GM12878 (cell line): ENCODE results near the gene DDX27. TPM values are rescaled to one million over a fixed set of nuclear protein-coding genes. Genes with fewer than 3 reads are reported as not detected.

Source experiments
- ATAC-seq: fragments of 200-7000 bp; cut with Tn5 transposase; 3 replicates; pipeline ENCODE4 v1.9.1; 2020; ENCODE audit warnings: mild to moderate bottlenecking, moderate library complexity
- BruUV-seq: library from RNA; stranded (reverse); fragments of 400-500 nt; replicated peaks from 2 replicates; lab custom pipeline; 2021; lab: Mats Ljungman, UMichigan
- CTCF ChIA-PET: fragments of 300-600 bp; sonication (Branson Sonifier 250); formaldehyde crosslinking; extraction: SDS; loops from one replicate; lab custom pipeline; 2021; ENCODE audit warnings: inconsistent platforms; lab: Yijun Ruan, JAX
- POLR2A ChIA-PET: fragments of 350-600 bp; formaldehyde crosslinking; extraction: SDS; loops from one replicate; lab custom pipeline; 2021; ENCODE audit warnings: inconsistent platforms; lab: Charles Lee
- RAD21 ChIA-PET: fragments of 300-600 bp; sonication (Branson Sonifier 250); formaldehyde crosslinking; loops from one replicate; lab custom pipeline; 2023; ENCODE audit warnings: antibody characterized with exemption; ENCODE audit not compliant: unreplicated experiment; lab: Charles Lee
- SMC1A ChIA-PET: fragments of 300-600 bp; sonication (Branson Sonifier 250); formaldehyde crosslinking; loops from one replicate; lab custom pipeline; 2023; ENCODE audit not compliant: unreplicated experiment, uncharacterized antibody; lab: Charles Lee
- DNase-seq: peaks from one replicate; pipeline ENCODE4 v3.0.0-alpha.2; 2011; ENCODE audit warnings: low read depth, low spot score
- FAIRE-seq: peaks from 3 replicates; lab custom pipeline; 2011; peaks lifted over from hg19 to GRCh38; lab: Jason Lieb, UNC
- H2AFZ ChIP-seq: 2 replicates; pipeline ENCODE4 v1.6.0; 2011; ENCODE audit warnings: low read depth, low read length, control low read depth; ENCODE audit not compliant: control insufficient read depth
- H3K27ac ChIP-seq: 2 replicates; pipeline ENCODE4 v1.5.1; 2011; ENCODE audit warnings: control low read depth; ENCODE audit not compliant: control insufficient read depth, insufficient read depth
- H3K27me3 ChIP-seq, 2 experiments: replicated peaks in 1 of 2; 2 replicates each; pipeline versions ENCODE4 v1.6.0 to v1.6.1; 2011; ENCODE audit warnings: low read length in 1 of 2; ENCODE audit not compliant: control insufficient read depth in 2 of 2, insufficient read depth in 2 of 2
- H3K36me3 ChIP-seq, 2 experiments: 2 replicates each; pipeline ENCODE4 v1.5.1; 2011; ENCODE audit warnings: low read length in 1 of 2; ENCODE audit not compliant: control insufficient read depth in 2 of 2, insufficient read depth in 2 of 2
- H3K4me1 ChIP-seq: 2 replicates; pipeline ENCODE4 v1.6.1; 2011; ENCODE audit warnings: mild to moderate bottlenecking, low read length, moderate library complexity, mixed read lengths; ENCODE audit not compliant: control insufficient read depth, insufficient read depth
- H3K4me2 ChIP-seq: 2 replicates; pipeline ENCODE4 v1.6.0; 2011; ENCODE audit warnings: control low read depth; ENCODE audit not compliant: control insufficient read depth, insufficient read depth
- H3K4me3 ChIP-seq: fragments of 200-600 bp; sonication (generic); 2 replicates; pipeline ENCODE4 v1.5.1; 2016
- H3K79me2 ChIP-seq: 2 replicates; pipeline ENCODE4 v1.6.0; 2011; ENCODE audit warnings: low read length; ENCODE audit not compliant: control insufficient read depth, insufficient read depth
- H3K9ac ChIP-seq: 2 replicates; pipeline ENCODE4 v1.8.0; 2011; ENCODE audit warnings: low read length, control low read depth, mixed read lengths; ENCODE audit not compliant: control insufficient read depth, insufficient read depth
- H3K9me3 ChIP-seq: replicated peaks from 3 replicates; pipeline ENCODE4 v1.5.1; 2011; ENCODE audit warnings: mild to moderate bottlenecking, low read length; ENCODE audit not compliant: control insufficient read depth, insufficient read depth
- H4K20me1 ChIP-seq: 2 replicates; pipeline ENCODE4 v1.6.0; 2011; ENCODE audit not compliant: control insufficient read depth, insufficient read depth
- ASH2L ChIP-seq: fragments of 300-600, 200-600 bp; sonication (generic); IDR thresholded peaks from 2 replicates; pipeline ENCODE4 v1.6.1; 2017; ENCODE audit warnings: low read depth, mild to moderate bottlenecking, borderline replicate concordance
- BACH1 ChIP-seq: fragments of 450-650 bp; IDR thresholded peaks from 2 replicates; pipeline ENCODE4 v1.6.1; 2017; ENCODE audit warnings: mild to moderate bottlenecking, borderline replicate concordance
- CBX3 ChIP-seq: fragments of 200-600 bp; sonication (generic); IDR thresholded peaks from 2 replicates; pipeline ENCODE4 v1.6.1; 2016; ENCODE audit warnings: low read depth, borderline replicate concordance
- GATAD2B ChIP-seq: fragments of 450-650 bp; conservative IDR thresholded peaks from 2 replicates; pipeline ENCODE4 v1.6.1; 2017; ENCODE audit warnings: low read depth, mild to moderate bottlenecking, moderate library complexity
- HDGF ChIP-seq: fragments of 450-650 bp; IDR thresholded peaks from 2 replicates; pipeline ENCODE4 v1.6.1; 2016; ENCODE audit warnings: antibody characterized with exemption
- JUND ChIP-seq: IDR thresholded peaks from 2 replicates; pipeline ENCODE4 v1.6.1; 2012; ENCODE audit warnings: low read depth, mild to moderate bottlenecking, low read length, improper control_type of control experiment, moderate library complexity
- KDM1A ChIP-seq: fragments of 200-600 bp; sonication (generic); IDR thresholded peaks from 2 replicates; pipeline ENCODE4 v1.6.1; 2016; ENCODE audit warnings: borderline replicate concordance
- MTA2 ChIP-seq: fragments of 450-650 bp; IDR thresholded peaks from 2 replicates; pipeline ENCODE4 v1.6.1; 2016; ENCODE audit warnings: low read depth, mild to moderate bottlenecking, moderate library complexity
- NKRF ChIP-seq: fragments of 450-650 bp; conservative IDR thresholded peaks from 2 replicates; pipeline ENCODE4 v1.6.1; 2017; ENCODE audit warnings: mild to moderate bottlenecking, moderate library complexity
- PAX8 ChIP-seq: fragments of 450-650 bp; IDR thresholded peaks from 2 replicates; pipeline ENCODE4 v1.6.1; 2017; ENCODE audit warnings: mild to moderate bottlenecking, moderate library complexity
- RFX5 ChIP-seq: IDR thresholded peaks from 2 replicates; pipeline ENCODE4 v1.6.1; 2011; ENCODE audit warnings: low read depth, low read length, improper control_type of control experiment
- SMAD5 ChIP-seq: IDR thresholded peaks from 2 replicates; pipeline ENCODE4 v1.6.1; 2016; ENCODE audit warnings: antibody characterized with exemption, low read depth
- SRF ChIP-seq, 2 experiments: IDR thresholded peaks; 2 replicates each; pipeline ENCODE4 v1.6.1; 2011; ENCODE audit warnings: low read depth in 2 of 2, low read length in 2 of 2, mild to moderate bottlenecking in 1 of 2, moderate library complexity in 1 of 2
- STAT1 ChIP-seq: fragments of 450-650 bp; conservative IDR thresholded peaks from 2 replicates; pipeline ENCODE4 v1.6.1; 2014; ENCODE audit warnings: antibody characterized with exemption, mild to moderate bottlenecking
- TARDBP ChIP-seq: IDR thresholded peaks from 2 replicates; pipeline ENCODE4 v1.6.1; 2016; ENCODE audit warnings: borderline replicate concordance
- TCF3 ChIP-seq: IDR thresholded peaks from 2 replicates; pipeline ENCODE4 v1.6.1; 2012; ENCODE audit warnings: low read depth, mild to moderate bottlenecking, low read length, borderline replicate concordance; ENCODE audit not compliant: insufficient read depth
- WRNIP1 ChIP-seq: IDR thresholded peaks from 2 replicates; pipeline ENCODE4 v1.6.1; 2011; ENCODE audit warnings: low read depth, low read length, improper control_type of control experiment, borderline replicate concordance
- ZNF24 ChIP-seq: fragments of 450-650 bp; IDR thresholded peaks from 2 replicates; pipeline ENCODE4 v1.6.1; 2017; ENCODE audit warnings: antibody characterized with exemption, mild to moderate bottlenecking
- WGBS: methylation state at CpG from one replicate; pipeline ENCODE4 v1.1.6; 2016; ENCODE audit warnings: low lambda C conversion rate; ENCODE audit not compliant: insufficient replicate concordance, insufficient coverage; ENCODE audit errors: missing lambda C conversion rate; 5-methylcytosine and 5-hydroxymethylcytosine counted together
- in situ Hi-C: fragments of 300-500 bp; cut with MboI; formaldehyde crosslinking; loops from 9 replicates; pipeline ENCODE4 v1.14.3; 2018; ENCODE audit warnings: mixed read lengths
- intact Hi-C: fragments of 100-400 bp; cut with micrococcal nuclease; formaldehyde crosslinking; loops from one replicate; pipeline ENCODE4 v1.14.2; 2022; ENCODE audit not compliant: unreplicated experiment
- polyA plus RNA-seq, 11 experiments: library from polyadenylated mRNA; depleted of rRNA in 4 of 11; unstranded in 6 of 11; stranded (reverse) in 5 of 11; fragments of >200 nt; fragmentation: Nextera tagmentation in 4 of 11; fragmentation: Illumina TruSeq in 1 of 11; extraction: Ambion mirVana in 4 of 11; extraction: Trizol in 1 of 11; gene quantifications; 1 replicate in 1 of 11; 2 replicates in 10 of 11; pipeline versions ENCODE4 v1.2.1 to v1.2.3, GENCODE V29; 2011 to 2016; ENCODE audit warnings: inconsistent platforms in 2 of 11, missing spikeins in 2 of 11, low read depth in 1 of 11
- total RNA-seq, 4 experiments: library from RNA; depleted of rRNA in 3 of 4; stranded (reverse); fragments of >200 nt in 3 of 4; fragmentation: Illumina TruSeq in 1 of 4; extraction: Trizol in 1 of 4; gene quantifications; 2 replicates each; pipeline versions ENCODE4 v1.2.1 to v1.2.3, GENCODE V29; 2013 to 2021

Gene DDX27
- total and polyA plus RNA-seq, 10 of the 15 experiments (the other 5 are each of a cell fraction or from before 2014, with no cell fraction given): 19.8 to 78.8 (median 54.9) TPM

DNA sequence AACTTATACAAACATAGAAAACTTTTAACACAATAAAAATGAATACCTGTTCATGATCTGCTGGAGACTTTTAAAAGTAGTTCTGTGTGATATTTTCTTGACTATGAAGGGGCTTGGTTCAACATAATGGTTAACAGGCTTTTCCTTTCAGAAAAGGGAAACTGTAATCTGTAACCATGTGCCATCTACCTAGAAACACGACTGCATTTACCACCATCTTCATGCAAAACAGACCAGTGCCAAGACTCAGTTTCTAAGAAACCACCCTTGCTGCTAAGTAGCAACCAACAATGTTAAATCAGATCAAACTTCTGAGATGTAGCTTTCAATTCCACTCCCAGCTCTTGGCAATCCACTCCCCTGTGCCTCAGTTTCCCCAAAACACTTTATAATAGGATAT is 46.8 kb upstream of the DDX27 start:
- Histone ChIP-seq H3K4me3 (no peak overlapping the region), H3K79me2 (peaks cover 78% of the 10 kb centered on the region), H3K9me3 (no peaks in the 10 kb centered on the region), H3K27ac (no peak overlapping the region), H4K20me1 (no peaks in the 10 kb centered on the region), H3K4me2 (no peak overlapping the region), H3K36me3 (peaks cover 0 to 9% of the 10 kb centered on the region in 2 experiments; a peak in 3 of 4 replicates), H3K9ac (no peak overlapping the region), H2AFZ (no peak overlapping the region), H3K4me1 (peaks cover 28% of the 10 kb centered on the region), H3K27me3 (no peaks in the 10 kb centered on the region)
- DNase-seq (no peak), FAIRE-seq (no peak), ATAC-seq (peak; percentile 59)
- TF ChIP-seq BACH1 (no peak), RFX5 (peak; percentile 74; the same call in 1 of the 2 replicates)
- ChIA-PET RAD21 (interaction anchor here (1.1 kb wide), 1 partner anchor 12 kb away, joined by 3 read pairs; no protein-coding TSS in a partner anchor), CTCF (interaction anchor here (1.4 kb wide), 1 partner anchor 11 kb away, joined by 3 read pairs; no protein-coding TSS in a partner anchor), SMC1A (interaction anchor here (2.2 kb wide), 1 partner anchor 10 kb away, joined by 14 read pairs; no protein-coding TSS in a partner anchor), POLR2A (no interaction called here)
- BruUV-seq: TSS peak; percentile 35
- in situ Hi-C loops: no loop called here
- 0% methylated on average over 1 of the region's 1 CpG for WGBS
- intact Hi-C loops: no loop called here

GRCh38 chr20:49174183-49174582 is 45.0 kb upstream of the DDX27 start:
- no peak overlapping the region for H2AFZ ChIP-seq
- DNase-seq (no peak), ATAC-seq (no peak), FAIRE-seq (no peak)
- POLR2A ChIA-PET: interaction anchor here (1.5 kb wide), 2 partner anchors 11 kb away, joined by 4 to 6 read pairs; no protein-coding TSS in a partner anchor
- SMC1A ChIA-PET: interaction anchor here (1.2 to 1.4 kb wide), 3 partner anchors 9 to 13 kb away, joined by 4 to 6 read pairs (median 4); no protein-coding TSS in a partner anchor
- H3K4me1 ChIP-seq: peaks cover 11% of the 10 kb centered on the region
- CTCF ChIA-PET: interaction anchor here (1.2 kb wide), 1 partner anchor 12 kb away, joined by 4 read pairs; no protein-coding TSS in a partner anchor
- peaks cover 0 to 9% of the 10 kb centered on the region in 2 experiments; a peak in 3 of 4 replicates for H3K36me3 ChIP-seq
- no peak overlapping the region for H3K27ac ChIP-seq
- no peaks in the 10 kb centered on the region for H4K20me1 ChIP-seq
- no peaks in the 10 kb centered on the region for H3K9me3 ChIP-seq
- in situ Hi-C loops (no loop called here), intact Hi-C loops (no loop called here)
- no peaks in the 10 kb centered on the region for H3K27me3 ChIP-seq
- RAD21 ChIA-PET: no interaction called here
- no peak overlapping the region for H3K9ac ChIP-seq
- no peak overlapping the region for H3K4me2 ChIP-seq
- H3K79me2 ChIP-seq: peaks cover 73% of the 10 kb centered on the region
- WGBS: 98% methylated on average over 6 of the region's 6 CpGs
- no peak overlapping the region for H3K4me3 ChIP-seq
- no TSS peak for BruUV-seq
- TF ChIP-seq STAT1: no peak
- no peak for TF ChIP-seq NKRF
- no peak for TF ChIP-seq GATAD2B
- no peak for TF ChIP-seq TCF3
- no peak for TF ChIP-seq MTA2
- TF ChIP-seq CBX3: no peak
- no peak for TF ChIP-seq SRF (IDR thresholded peaks at IDR 0.05; ENCODE audit: low read depth in 2 of 2, low read length in 2 of 2)
- no peak for TF ChIP-seq TARDBP
- no peak for TF ChIP-seq SMAD5
- TF ChIP-seq ZNF24: no peak
- no peak for TF ChIP-seq JUND
- no peak for TF ChIP-seq WRNIP1
- TF ChIP-seq PAX8: no peak
- no peak for TF ChIP-seq ASH2L
- no peak for TF ChIP-seq HDGF
- TF ChIP-seq KDM1A: no peak
